ENCODE measurements around the gene MYH14.

Gene MYH14

GRCh38 chr19:50174100-50174793, 29.2 kb upstream of the MYH14 start:
- TF ChIP-seq, protein P1, sequence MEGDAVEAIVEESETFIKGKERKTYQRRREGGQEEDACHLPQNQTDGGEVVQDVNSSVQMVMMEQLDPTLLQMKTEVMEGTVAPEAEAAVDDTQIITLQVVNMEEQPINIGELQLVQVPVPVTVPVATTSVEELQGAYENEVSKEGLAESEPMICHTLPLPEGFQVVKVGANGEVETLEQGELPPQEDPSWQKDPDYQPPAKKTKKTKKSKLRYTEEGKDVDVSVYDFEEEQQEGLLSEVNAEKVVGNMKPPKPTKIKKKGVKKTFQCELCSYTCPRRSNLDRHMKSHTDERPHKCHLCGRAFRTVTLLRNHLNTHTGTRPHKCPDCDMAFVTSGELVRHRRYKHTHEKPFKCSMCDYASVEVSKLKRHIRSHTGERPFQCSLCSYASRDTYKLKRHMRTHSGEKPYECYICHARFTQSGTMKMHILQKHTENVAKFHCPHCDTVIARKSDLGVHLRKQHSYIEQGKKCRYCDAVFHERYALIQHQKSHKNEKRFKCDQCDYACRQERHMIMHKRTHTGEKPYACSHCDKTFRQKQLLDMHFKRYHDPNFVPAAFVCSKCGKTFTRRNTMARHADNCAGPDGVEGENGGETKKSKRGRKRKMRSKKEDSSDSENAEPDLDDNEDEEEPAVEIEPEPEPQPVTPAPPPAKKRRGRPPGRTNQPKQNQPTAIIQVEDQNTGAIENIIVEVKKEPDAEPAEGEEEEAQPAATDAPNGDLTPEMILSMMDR (IDR thresholded peaks at IDR 0.05; ENCODE audit: insufficient read depth, low read length, poor library complexity, severe bottlenecking): no peak
- H3K36me3 ChIP-seq (ENCODE audit: control insufficient read depth, insufficient read depth, low read length): no peaks in the 10 kb centered on the region
- DNase-seq (ENCODE audit: extremely low read depth, insufficient read length): no peak
- H3K27me3 ChIP-seq (replicated peaks; ENCODE audit: control insufficient read depth, insufficient read depth, low read length): no peaks in the 10 kb centered on the region
- H3K4me3 ChIP-seq (replicated peaks; ENCODE audit: low read depth, low read length): no peak overlapping the region

- Histone ChIP-seq H3K36me3 (ENCODE audit: control insufficient read depth, insufficient read depth, low read length) (no peaks in the 10 kb centered on the region), H3K4me3 (replicated peaks; ENCODE audit: low read depth, low read length) (no peak overlapping the region), H3K27me3 (replicated peaks; ENCODE audit: control insufficient read depth, insufficient read depth, low read length) (no peaks in the 10 kb centered on the region)
- DNase-seq (ENCODE audit: extremely low read depth, insufficient read length): no peak
- TF ChIP-seq, protein P1 (IDR thresholded peaks at IDR 0.05; ENCODE audit: insufficient read depth, low read length, poor library complexity, severe bottlenecking): no peak
Observed at GRCh38 chr19:50175924-50176323, 27.5 kb upstream of the MYH14 start.

GRCh38 chr19:50176775-50177174, 26.6 kb upstream of the MYH14 start:
- Histone ChIP-seq H3K27me3 (replicated peaks; ENCODE audit: control insufficient read depth, insufficient read depth, low read length) (no peaks in the 10 kb centered on the region), H3K36me3 (ENCODE audit: control insufficient read depth, insufficient read depth, low read length) (no peaks in the 10 kb centered on the region), H3K4me3 (replicated peaks; ENCODE audit: low read depth, low read length) (no peak overlapping the region)
- no peak for DNase-seq (ENCODE audit: extremely low read depth, insufficient read length)
- TF ChIP-seq, protein P1 (IDR thresholded peaks at IDR 0.05; ENCODE audit: insufficient read depth, low read length, poor library complexity, severe bottlenecking): no peak

GRCh38 chr19:50178320-50178719, 25.1 kb upstream of the MYH14 start:
- TF ChIP-seq, protein P1 (IDR thresholded peaks at IDR 0.05; ENCODE audit: insufficient read depth, low read length, poor library complexity, severe bottlenecking): no peak
- H3K27me3 ChIP-seq (replicated peaks; ENCODE audit: control insufficient read depth, insufficient read depth, low read length): no peaks in the 10 kb centered on the region

DNA sequence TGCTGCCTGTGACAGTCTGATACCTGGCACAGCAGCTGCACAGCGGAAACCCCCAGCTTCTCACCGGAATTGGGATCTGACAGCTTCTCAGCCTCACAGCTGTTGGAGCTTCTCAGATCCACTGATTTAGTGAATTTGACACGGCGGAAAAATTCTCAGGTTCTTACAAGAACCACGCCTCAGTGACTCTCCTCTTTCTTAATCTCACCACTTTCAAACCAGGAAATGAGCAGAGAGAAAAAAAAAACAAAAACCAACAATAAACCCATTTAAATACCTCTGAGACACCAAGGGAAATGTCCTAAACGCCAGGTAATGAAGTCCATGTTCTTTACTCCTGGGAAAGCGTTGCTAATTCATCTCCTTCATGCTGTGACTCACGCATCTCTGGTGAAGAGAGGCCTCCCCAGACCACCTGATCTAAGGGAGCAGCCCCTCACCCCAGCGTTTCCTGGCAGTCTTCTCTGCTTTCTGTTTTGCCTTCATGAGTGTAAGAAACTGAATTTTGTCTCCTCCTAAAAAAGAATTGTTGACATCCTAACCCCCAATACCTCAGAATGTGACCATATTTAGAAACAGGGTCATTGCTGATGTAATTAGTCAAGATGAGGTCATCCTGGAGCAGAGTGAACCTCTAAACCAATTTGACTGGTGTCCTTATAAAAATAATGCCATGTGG, 24.4 kb upstream of the MYH14 start:
- TF ChIP-seq, protein P1 (IDR thresholded peaks at IDR 0.05; ENCODE audit: insufficient read depth, low read length, poor library complexity, severe bottlenecking): no peak
- Histone ChIP-seq H3K4me3 (replicated peaks; ENCODE audit: low read depth, low read length) (peak overlapping the region; percentile 50), H3K36me3 (ENCODE audit: control insufficient read depth, insufficient read depth, low read length) (no peaks in the 10 kb centered on the region), H3K27me3 (replicated peaks; ENCODE audit: control insufficient read depth, insufficient read depth, low read length) (no peaks in the 10 kb centered on the region)
- DNase-seq (ENCODE audit: extremely low read depth, insufficient read length): peak; percentile 55

More at GRCh38 chr19:50178320-50178719, 25.1 kb upstream of the MYH14 start:
- H3K4me3 ChIP-seq (replicated peaks; ENCODE audit: low read depth, low read length): peak overlapping the region; percentile 50
- H3K36me3 ChIP-seq (ENCODE audit: control insufficient read depth, insufficient read depth, low read length): no peaks in the 10 kb centered on the region
- peak; percentile 32 for DNase-seq (ENCODE audit: extremely low read depth, insufficient read length)
